HG02610 (cell line): Measurements from ENCODE around the gene FGF12.

ENCODE experiments used
- ATAC-seq: cut with Tn5 transposase; IDR thresholded peaks from one replicate; pipeline ENCODE4 v1.9.1; 2021; ENCODE audit warnings: mild to moderate bottlenecking, moderate library complexity; ENCODE audit not compliant: unreplicated experiment

FGF12 gene

GRCh38 chr3:192216067-192216466, 511.3 kb downstream of the FGF12 start:
- no peak for ATAC-seq

- no peak for ATAC-seq
Observed at GRCh38 chr3:192212979-192213378, 514.4 kb downstream of the FGF12 start.

- no peak for ATAC-seq
Observed at GRCh38 chr3:192212335-192212734, 515.0 kb downstream of the FGF12 start.

GRCh38 chr3:192207651-192208050, 519.7 kb downstream of the FGF12 start:
- ATAC-seq, result no peak

GRCh38 chr3:192207239-192207638, 520.1 kb downstream of the FGF12 start:
- no peak for ATAC-seq

GRCh38 chr3:192194085-192194484, 533.3 kb downstream of the FGF12 start:
- no peak for ATAC-seq

GRCh38 chr3:192188218-192188835, 539.0 kb downstream of the FGF12 start:
- ATAC-seq, result peak; percentile 86

- no peak for ATAC-seq
Observed at GRCh38 chr3:192187485-192188051, 539.8 kb downstream of the FGF12 start.

GRCh38 chr3:192186498-192186897, 540.8 kb downstream of the FGF12 start:
- ATAC-seq, result no peak

- ATAC-seq, result no peak
Observed at GRCh38 chr3:192186045-192186444, 541.3 kb downstream of the FGF12 start.

- ATAC-seq, result no peak
Observed at GRCh38 chr3:192183109-192183508, 544.2 kb downstream of the FGF12 start.

GRCh38 chr3:192181151-192181550, 546.2 kb downstream of the FGF12 start:
- no peak for ATAC-seq

GRCh38 chr3:192177383-192177782, 550.0 kb downstream of the FGF12 start:
- no peak for ATAC-seq

GRCh38 chr3:192174283-192174682, 553.1 kb downstream of the FGF12 start:
- no peak for ATAC-seq

- ATAC-seq, result no peak
Observed at GRCh38 chr3:192171213-192171612, 556.1 kb downstream of the FGF12 start.

- ATAC-seq, result no peak
Observed at GRCh38 chr3:192170659-192171058, 556.7 kb downstream of the FGF12 start.

- no peak for ATAC-seq
Observed at GRCh38 chr3:192170031-192170430, 557.3 kb downstream of the FGF12 start.

- no peak for ATAC-seq
Observed at GRCh38 chr3:192169332-192169915, 557.9 kb downstream of the FGF12 start.

- no peak for ATAC-seq
Observed at GRCh38 chr3:192168202-192168601, 559.1 kb downstream of the FGF12 start.

- no peak for ATAC-seq
Observed at GRCh38 chr3:192165552-192165951, 561.8 kb downstream of the FGF12 start.

- no peak for ATAC-seq
Observed at GRCh38 chr3:192161661-192162060, 565.7 kb downstream of the FGF12 start.

GRCh38 chr3:192156382-192156781, 571.0 kb downstream of the FGF12 start:
- ATAC-seq, result no peak

GRCh38 chr3:192155194-192155593, 572.1 kb downstream of the FGF12 start:
- no peak for ATAC-seq
